HepG2 (cell line): ENCODE measurements around the gene MYL4. TPM values are rescaled to one million over a fixed set of nuclear protein-coding genes. Genes with fewer than 3 reads are reported as not detected.

Source experiments
- ATAC-seq: fragments of 200-7000 bp; cut with Tn5 transposase; 3 replicates; pipeline ENCODE4 v1.9.1; 2020; ENCODE audit warnings: mild to moderate bottlenecking, moderate library complexity
- BruUV-seq: library from RNA; stranded (reverse); fragments of 400-500 nt; replicated peaks from 2 replicates; lab custom pipeline; 2021; lab: Mats Ljungman, UMichigan
- CTCF ChIA-PET: fragments of 300-600 bp; formaldehyde crosslinking; extraction: SDS; loops from one replicate; lab custom pipeline; 2021; ENCODE audit warnings: low total read pairs, inconsistent platforms, low intra/inter-chr PET ratio; lab: Yijun Ruan, JAX
- POLR2A ChIA-PET: fragments of 350-600 bp; sonication (Branson Sonifier 250); formaldehyde crosslinking; loops from one replicate; lab custom pipeline; 2020; ENCODE audit warnings: antibody characterized with exemption, inconsistent platforms; lab: Yijun Ruan, JAX
- DNase-seq: peaks from one replicate; pipeline ENCODE4 v3.0.0-alpha.2; 2015; ENCODE audit warnings: low spot score
- FAIRE-seq: peaks from 3 replicates; lab custom pipeline; 2011; peaks lifted over from hg19 to GRCh38; lab: Jason Lieb, UNC
- H2AFZ ChIP-seq: one replicate; pipeline ENCODE4 v1.6.1; 2011; ENCODE audit warnings: low read length, inconsistent platforms
- H3K27ac ChIP-seq: fragments of 300-600 bp; 3 replicates; pipeline ENCODE4 v1.8.0; 2011; ENCODE audit warnings: mixed run types, mild to moderate bottlenecking, mixed read lengths, low read length, inconsistent platforms; ENCODE audit not compliant: insufficient read depth; ENCODE audit errors: extremely low read length
- H3K27me3 ChIP-seq, 2 experiments: fragments of 200-600 bp in 1 of 2; 2 replicates in 1 of 2; 3 replicates in 1 of 2; pipeline versions ENCODE4 v1.6.0 to v1.8.0; 2011; ENCODE audit warnings: low read length in 2 of 2, mild to moderate bottlenecking in 2 of 2, moderate library complexity in 2 of 2, inconsistent platforms in 1 of 2; ENCODE audit not compliant: insufficient read depth in 2 of 2, control insufficient read depth in 1 of 2
- H3K36me3 ChIP-seq, 2 experiments: fragments of 200-600 bp in 1 of 2; replicated peaks in 1 of 2; 2 replicates in 1 of 2; 3 replicates in 1 of 2; pipeline versions ENCODE4 v1.5.1 to v1.8.0; 2011; ENCODE audit warnings: low read length in 2 of 2, inconsistent platforms in 1 of 2; ENCODE audit not compliant: insufficient read depth in 2 of 2, control insufficient read depth in 1 of 2
- H3K4me1 ChIP-seq: 2 replicates; pipeline ENCODE4 v1.5.1; 2012; ENCODE audit warnings: low read length, inconsistent platforms; ENCODE audit not compliant: insufficient read depth
- H3K4me2 ChIP-seq: 2 replicates; pipeline ENCODE4 v1.6.0; 2011; ENCODE audit warnings: low read depth, low read length, inconsistent platforms
- H3K4me3 ChIP-seq, 3 experiments: fragments of 200-600 bp in 1 of 3; sonication (generic), shearing (Covaris generic) in 1 of 3; replicated peaks in 1 of 3; 2 replicates each; pipeline ENCODE4 v1.5.1; 2011 to 2016; ENCODE audit warnings: low read length in 3 of 3, inconsistent platforms in 2 of 3, low read depth in 2 of 3, mild to moderate bottlenecking in 2 of 3, control low read depth in 1 of 3, mixed read lengths in 1 of 3; ENCODE audit not compliant: insufficient read depth in 1 of 3
- H3K79me2 ChIP-seq: one replicate; pipeline ENCODE4 v1.6.1; 2011; ENCODE audit warnings: low read length, inconsistent platforms; ENCODE audit not compliant: insufficient read depth
- H3K9ac ChIP-seq: 2 replicates; pipeline ENCODE4 v1.6.0; 2011; ENCODE audit warnings: mild to moderate bottlenecking, low read depth, low read length, inconsistent platforms; ENCODE audit not compliant: insufficient read depth
- H3K9me3 ChIP-seq: 2 replicates; pipeline ENCODE4 v1.5.1; 2012; ENCODE audit warnings: mild to moderate bottlenecking, low read length
- H4K20me1 ChIP-seq: 2 replicates; pipeline ENCODE4 v1.6.0; 2011; ENCODE audit warnings: inconsistent platforms, mild to moderate bottlenecking, low read length, moderate library complexity; ENCODE audit not compliant: insufficient read depth
- ASH2L ChIP-seq: fragments of 300-600, 200-600 bp; sonication (generic); IDR thresholded peaks from 2 replicates; pipeline ENCODE4 v1.7.0; 2017; ENCODE audit warnings: low read depth, mild to moderate bottlenecking, moderate library complexity, mixed read lengths, low read length; ENCODE audit not compliant: insufficient read length
- CCAR2 ChIP-seq: fragments of 200-400 bp; formaldehyde crosslinking; optimal IDR thresholded peaks from 2 replicates; pipeline ENCODE3; 2018; ENCODE audit warnings: low read depth, mild to moderate bottlenecking, low read length, moderate library complexity
- DNMT1 ChIP-seq: sonication (generic); formaldehyde crosslinking; IDR thresholded peaks from 2 replicates; pipeline ENCODE4 v1.5.1; 2020; ENCODE audit warnings: mild to moderate bottlenecking, missing genetic modification reagents
- FOXP1 ChIP-seq, 2 experiments: fragments of 450-650 bp in 1 of 2; IDR thresholded peaks; 2 replicates each; pipeline ENCODE4 v1.6.1; 2017 to 2018; ENCODE audit warnings: antibody characterized with exemption in 1 of 2
- HMG20B ChIP-seq: conservative IDR thresholded peaks from 2 replicates; pipeline ENCODE4 v1.6.1; 2016; ENCODE audit warnings: missing genetic modification reagents, missing compliant biosample characterization
- HNRNPL ChIP-seq: fragments of 200-400 bp; formaldehyde crosslinking; IDR thresholded peaks from 2 replicates; pipeline ENCODE4 v1.6.1; 2017; ENCODE audit warnings: mild to moderate bottlenecking, low read depth, low read length
- MAF1 ChIP-seq: sonication (generic); formaldehyde crosslinking; IDR thresholded peaks from 2 replicates; pipeline ENCODE4 v1.5.0; 2020; ENCODE audit warnings: missing genetic modification reagents, borderline replicate concordance
- NFRKB ChIP-seq: fragments of 450-650 bp; IDR thresholded peaks from 2 replicates; pipeline ENCODE4 v1.6.1; 2017
- PCBP1 ChIP-seq: fragments of 200-400 bp; formaldehyde crosslinking; IDR thresholded peaks from 2 replicates; pipeline ENCODE4 v1.6.1; 2017; ENCODE audit warnings: mild to moderate bottlenecking, low read depth, low read length, borderline replicate concordance
- PHF8 ChIP-seq: sonication (generic); formaldehyde crosslinking; IDR thresholded peaks from 2 replicates; pipeline ENCODE4 v1.5.0; 2020; ENCODE audit warnings: missing genetic modification reagents
- SOX13 ChIP-seq, 3 experiments: fragments of 450-650 bp in 1 of 3; sonication (generic) in 1 of 3; formaldehyde crosslinking in 1 of 3; IDR thresholded peaks in 2 of 3; conservative IDR thresholded peaks in 1 of 3; 2 replicates each; pipeline versions ENCODE4 v1.5.0 to v1.6.1; 2016 to 2020; ENCODE audit warnings: antibody characterized with exemption in 1 of 3, mild to moderate bottlenecking in 1 of 3, missing compliant biosample characterization in 1 of 3, missing genetic modification reagents in 1 of 3, moderate library complexity in 1 of 3
- ZBTB42 ChIP-seq: sonication (generic); formaldehyde crosslinking; IDR thresholded peaks from 2 replicates; pipeline ENCODE4 v1.5.0; 2020; ENCODE audit warnings: mild to moderate bottlenecking, missing genetic modification reagents
- ZFP82 ChIP-seq: sonication (generic); formaldehyde crosslinking; IDR thresholded peaks from 2 replicates; pipeline ENCODE4 v1.5.1; 2020; ENCODE audit warnings: mild to moderate bottlenecking, missing genetic modification reagents, borderline replicate concordance
- ZKSCAN5 ChIP-seq: sonication (generic); formaldehyde crosslinking; IDR thresholded peaks from 2 replicates; pipeline ENCODE4 v1.5.1; 2020; ENCODE audit warnings: mild to moderate bottlenecking, missing genetic modification reagents
- ZNF546 ChIP-seq: sonication (generic); formaldehyde crosslinking; conservative IDR thresholded peaks from 2 replicates; pipeline ENCODE4 v1.8.1; 2023; ENCODE audit warnings: mild to moderate bottlenecking, missing genetic modification reagents
- WGBS: methylation state at CpG from one replicate; pipeline ENCODE4 v1.1.6; 2017; ENCODE audit warnings: low lambda C conversion rate; 5-methylcytosine and 5-hydroxymethylcytosine counted together
- in situ Hi-C: cut with HindIII; loops from 2 replicates; pipeline ENCODE4 v1.10.0; 2017; ENCODE audit warnings: low pct_unique_long_range_greater_than_20kb; ENCODE audit not compliant: extremely low pct_ligation_motif_present
- intact Hi-C: fragments of 100-400 bp; cut with micrococcal nuclease; formaldehyde crosslinking; loops from one replicate; pipeline ENCODE4 v1.10.0; 2022; ENCODE audit not compliant: unreplicated experiment
- polyA plus RNA-seq, 8 experiments: library from polyadenylated mRNA; depleted of rRNA in 3 of 8; stranded (reverse) in 7 of 8; unstranded in 1 of 8; fragments of >200 nt; fragmentation: Illumina TruSeq in 4 of 8; extraction: Trizol in 4 of 8; gene quantifications; 2 replicates each; pipeline versions ENCODE4 v1.2.1 to v1.2.3, GENCODE V29; 2011 to 2016; ENCODE audit warnings: low read depth in 4 of 8, missing spikeins in 1 of 8, mixed read lengths in 1 of 8; ENCODE audit not compliant: insufficient read depth in 1 of 8
- total RNA-seq, 5 experiments: library from RNA; depleted of rRNA; stranded (reverse); fragments of >200 nt; fragmentation: Illumina TruSeq; extraction: Trizol; gene quantifications; 2 replicates each; pipeline ENCODE4 v1.2.3, GENCODE V29; 2016; ENCODE audit warnings: low read depth in 1 of 5
- TF ChIP-seq, protein P1 (sequence below): sonication (generic); formaldehyde crosslinking; IDR thresholded peaks from 2 replicates; pipeline ENCODE4 v1.5.0; 2020; ENCODE audit warnings: missing genetic modification reagents
- TF ChIP-seq, protein P2 (sequence below): sonication (generic); formaldehyde crosslinking; conservative IDR thresholded peaks from 2 replicates; pipeline ENCODE4 v1.8.0; 2022; ENCODE audit warnings: mild to moderate bottlenecking, moderate library complexity, missing genetic modification reagents
- TF ChIP-seq, protein P3 (sequence below), 2 experiments: sonication (generic) in 1 of 2; formaldehyde crosslinking in 1 of 2; IDR thresholded peaks; 2 replicates each; pipeline versions ENCODE4 v1.5.1 to v1.6.1; 2011 to 2020; ENCODE audit warnings: borderline replicate concordance in 1 of 2, low read depth in 1 of 2, low read length in 1 of 2, mild to moderate bottlenecking in 1 of 2, missing genetic modification reagents in 1 of 2, moderate library complexity in 1 of 2

Gene MYL4
- total and polyA plus RNA-seq, 2 of the 13 experiments (the other 11 are each of a cell fraction or from before 2014, with no cell fraction given), result not detected

DNA sequence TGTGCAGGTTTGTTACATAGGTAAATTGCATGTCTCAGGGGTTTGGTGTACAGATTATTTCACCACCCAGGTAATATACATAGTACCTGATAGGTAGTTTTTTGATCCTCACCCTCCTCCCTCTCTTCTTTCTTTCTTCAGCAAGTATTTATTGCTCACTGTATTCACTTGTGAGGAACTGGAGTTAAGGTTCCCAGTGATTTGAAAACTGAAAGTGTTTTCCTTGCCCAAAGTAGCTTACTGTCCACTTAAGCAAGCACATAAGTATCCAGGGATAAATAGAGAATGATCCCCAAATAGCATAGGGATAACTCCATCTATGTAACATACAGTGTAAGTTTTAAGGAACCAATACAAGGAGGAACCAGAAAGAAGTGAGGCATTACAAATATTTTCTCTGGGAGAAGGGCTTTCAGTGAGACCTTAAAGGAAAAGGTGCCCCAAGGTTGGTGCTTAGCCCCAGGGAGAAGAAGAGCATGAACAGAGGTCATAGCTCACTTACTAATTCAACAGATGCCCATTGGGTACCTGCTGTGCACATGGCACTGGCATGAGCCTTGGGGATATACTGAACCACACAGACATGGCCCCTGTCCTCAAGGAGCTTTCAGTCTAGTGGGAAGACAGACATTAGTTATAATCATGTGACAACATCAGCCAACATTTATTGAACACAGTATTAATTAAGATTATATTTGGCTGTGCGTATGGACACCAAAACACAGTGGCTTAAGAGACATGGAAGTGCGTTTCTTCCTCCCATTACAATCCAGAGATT is 17.0 kb downstream of the MYL4 start:
- WGBS, result 69% methylated on average over 2 of the region's 2 CpGs
- H2AFZ ChIP-seq, result no peak overlapping the region
- H3K27me3 ChIP-seq, result peaks cover 7 to 22% of the 10 kb centered on the region in 2 experiments; a peak in 3 of 5 replicates
- CTCF ChIA-PET, result no interaction called here
- FAIRE-seq (no peak), DNase-seq (no peak), ATAC-seq (no peak)
- POLR2A ChIA-PET, result no interaction called here
- H3K4me3 ChIP-seq, result no peak overlapping the region
- no peak overlapping the region for H3K27ac ChIP-seq
- H3K79me2 ChIP-seq, result no peaks in the 10 kb centered on the region
- in situ Hi-C loops, result no loop called here
- no peak overlapping the region for H3K9ac ChIP-seq
- H3K4me2 ChIP-seq, result no peak overlapping the region
- no TSS peak for BruUV-seq
- intact Hi-C loops, result loop anchor here (10.0 kb wide), 1 partner anchor 389 kb away; no protein-coding TSS in a partner anchor
- peaks cover 9% of the 10 kb centered on the region; the same call in 1 of the 2 replicates for H3K9me3 ChIP-seq
- no peaks in the 10 kb centered on the region for H3K36me3 ChIP-seq
- no peaks in the 10 kb centered on the region for H4K20me1 ChIP-seq
- peaks cover 43% of the 10 kb centered on the region for H3K4me1 ChIP-seq
- TF ChIP-seq, protein P1, sequence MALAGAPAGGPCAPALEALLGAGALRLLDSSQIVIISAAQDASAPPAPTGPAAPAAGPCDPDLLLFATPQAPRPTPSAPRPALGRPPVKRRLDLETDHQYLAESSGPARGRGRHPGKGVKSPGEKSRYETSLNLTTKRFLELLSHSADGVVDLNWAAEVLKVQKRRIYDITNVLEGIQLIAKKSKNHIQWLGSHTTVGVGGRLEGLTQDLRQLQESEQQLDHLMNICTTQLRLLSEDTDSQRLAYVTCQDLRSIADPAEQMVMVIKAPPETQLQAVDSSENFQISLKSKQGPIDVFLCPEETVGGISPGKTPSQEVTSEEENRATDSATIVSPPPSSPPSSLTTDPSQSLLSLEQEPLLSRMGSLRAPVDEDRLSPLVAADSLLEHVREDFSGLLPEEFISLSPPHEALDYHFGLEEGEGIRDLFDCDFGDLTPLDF (CRISPR knock-in tag), result no peak
- TF ChIP-seq ZBTB42 (CRISPR knock-in tag) (no peak), HMG20B (no peak), PCBP1 (no peak), ZFP82 (CRISPR knock-in tag) (no peak), ZNF546 (CRISPR knock-in tag) (no peak), HNRNPL (no peak), DNMT1 (no peak), ASH2L (no peak), MAF1 (CRISPR knock-in tag) (no peak), SOX13 (IDR thresholded peaks at IDR 0.05) (no peak), SOX13 (CRISPR knock-in tag; conservative IDR thresholded peaks at IDR 0.05 in 1 of 2, IDR thresholded peaks at IDR 0.05 in 1 of 2) (no peak), NFRKB (no peak), CCAR2 (no peak), PHF8 (CRISPR knock-in tag) (no peak), FOXP1 (IDR thresholded peaks at IDR 0.05) (no peak), FOXP1 (CRISPR knock-in tag; IDR thresholded peaks at IDR 0.05) (no peak), ZKSCAN5 (CRISPR knock-in tag) (no peak)
- TF ChIP-seq, protein P2, sequence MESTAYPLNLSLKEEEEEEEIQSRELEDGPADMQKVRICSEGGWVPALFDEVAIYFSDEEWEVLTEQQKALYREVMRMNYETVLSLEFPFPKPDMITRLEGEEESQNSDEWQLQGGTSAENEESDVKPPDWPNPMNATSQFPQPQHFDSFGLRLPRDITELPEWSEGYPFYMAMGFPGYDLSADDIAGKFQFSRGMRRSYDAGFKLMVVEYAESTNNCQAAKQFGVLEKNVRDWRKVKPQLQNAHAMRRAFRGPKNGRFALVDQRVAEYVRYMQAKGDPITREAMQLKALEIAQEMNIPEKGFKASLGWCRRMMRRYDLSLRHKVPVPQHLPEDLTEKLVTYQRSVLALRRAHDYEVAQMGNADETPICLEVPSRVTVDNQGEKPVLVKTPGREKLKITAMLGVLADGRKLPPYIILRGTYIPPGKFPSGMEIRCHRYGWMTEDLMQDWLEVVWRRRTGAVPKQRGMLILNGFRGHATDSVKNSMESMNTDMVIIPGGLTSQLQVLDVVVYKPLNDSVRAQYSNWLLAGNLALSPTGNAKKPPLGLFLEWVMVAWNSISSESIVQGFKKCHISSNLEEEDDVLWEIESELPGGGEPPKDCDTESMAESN (CRISPR knock-in tag), result no peak
- TF ChIP-seq, protein P3, sequence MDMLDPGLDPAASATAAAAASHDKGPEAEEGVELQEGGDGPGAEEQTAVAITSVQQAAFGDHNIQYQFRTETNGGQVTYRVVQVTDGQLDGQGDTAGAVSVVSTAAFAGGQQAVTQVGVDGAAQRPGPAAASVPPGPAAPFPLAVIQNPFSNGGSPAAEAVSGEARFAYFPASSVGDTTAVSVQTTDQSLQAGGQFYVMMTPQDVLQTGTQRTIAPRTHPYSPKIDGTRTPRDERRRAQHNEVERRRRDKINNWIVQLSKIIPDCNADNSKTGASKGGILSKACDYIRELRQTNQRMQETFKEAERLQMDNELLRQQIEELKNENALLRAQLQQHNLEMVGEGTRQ (IDR thresholded peaks at IDR 0.05; ENCODE audit: low read depth, low read length), result no peak
- TF ChIP-seq, protein P3 (CRISPR knock-in tag; IDR thresholded peaks at IDR 0.05; ENCODE audit: borderline replicate concordance), result no peak
